Measurements from ENCODE around the gene CRACR2A. TPM values are rescaled to one million over a fixed set of nuclear protein-coding genes. Genes with fewer than 3 reads are reported as not detected.

CRACR2A gene
- total RNA-seq, 1 experiment from 2014 or later, result not detected

DNA sequence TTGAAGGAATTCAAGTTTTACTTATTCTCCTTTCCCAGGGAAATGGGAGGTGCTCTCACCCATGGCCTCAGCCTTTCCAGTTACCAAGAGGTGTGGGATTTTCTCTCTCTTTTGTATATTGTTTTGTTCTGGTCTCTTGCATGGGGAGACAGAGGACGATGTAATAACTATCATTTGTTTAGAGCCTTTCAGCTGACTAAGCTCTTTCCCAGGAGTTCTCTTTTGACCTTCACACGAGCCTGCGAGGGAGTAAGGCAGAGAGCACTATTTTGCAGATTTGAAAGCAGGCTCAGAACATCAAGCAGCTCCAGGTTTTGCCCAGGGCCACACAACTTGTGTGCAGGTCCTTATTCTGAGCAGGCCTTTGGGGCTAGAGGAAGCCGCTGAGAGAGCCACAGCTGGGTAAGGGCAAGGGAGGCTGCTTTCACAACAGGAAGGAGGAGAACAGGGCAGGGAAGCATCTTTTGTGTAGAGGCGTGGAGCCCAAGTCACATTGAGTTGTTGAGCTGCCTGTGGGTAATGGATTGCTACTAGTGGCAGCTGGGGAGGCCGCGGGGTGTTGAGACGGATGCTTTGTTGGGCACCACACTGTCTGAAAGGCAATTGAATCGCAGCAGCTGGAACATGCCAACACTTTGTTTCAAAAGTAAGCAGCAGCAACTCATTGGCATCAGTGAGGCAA, 145.7 kb downstream of the CRACR2A start:
- no TSS peak for BruUV-seq (replicated peaks)
- H3F3A ChIP-seq (ENCODE audit: low read length, unreplicated experiment), result no peaks in the 10 kb centered on the region
- no peaks in the 10 kb centered on the region for H3K9me2 ChIP-seq (replicated peaks; ENCODE audit: low read length)
- no peak overlapping the region for H3K4me2 ChIP-seq (ENCODE audit: low read length)
- no peaks in the 10 kb centered on the region for H3K36me3 ChIP-seq (ENCODE audit: low read depth, low read length)
- no peaks in the 10 kb centered on the region for H3K79me2 ChIP-seq (ENCODE audit: low read length)
- H3K27ac ChIP-seq (ENCODE audit: low read length), result no peak overlapping the region
- H4K20me1 ChIP-seq (ENCODE audit: low read length), result no peaks in the 10 kb centered on the region
- H3K9ac ChIP-seq (ENCODE audit: low read length), result no peak overlapping the region
- CTCF ChIA-PET, result no interaction called here
- intact Hi-C loops (cut with micrococcal nuclease), result no loop called here
- H3K27me3 ChIP-seq (ENCODE audit: low read length), result peaks cover 37% of the 10 kb centered on the region
- no peak overlapping the region for H2AFZ ChIP-seq (ENCODE audit: low read length)
- TF ChIP-seq, protein P1, sequence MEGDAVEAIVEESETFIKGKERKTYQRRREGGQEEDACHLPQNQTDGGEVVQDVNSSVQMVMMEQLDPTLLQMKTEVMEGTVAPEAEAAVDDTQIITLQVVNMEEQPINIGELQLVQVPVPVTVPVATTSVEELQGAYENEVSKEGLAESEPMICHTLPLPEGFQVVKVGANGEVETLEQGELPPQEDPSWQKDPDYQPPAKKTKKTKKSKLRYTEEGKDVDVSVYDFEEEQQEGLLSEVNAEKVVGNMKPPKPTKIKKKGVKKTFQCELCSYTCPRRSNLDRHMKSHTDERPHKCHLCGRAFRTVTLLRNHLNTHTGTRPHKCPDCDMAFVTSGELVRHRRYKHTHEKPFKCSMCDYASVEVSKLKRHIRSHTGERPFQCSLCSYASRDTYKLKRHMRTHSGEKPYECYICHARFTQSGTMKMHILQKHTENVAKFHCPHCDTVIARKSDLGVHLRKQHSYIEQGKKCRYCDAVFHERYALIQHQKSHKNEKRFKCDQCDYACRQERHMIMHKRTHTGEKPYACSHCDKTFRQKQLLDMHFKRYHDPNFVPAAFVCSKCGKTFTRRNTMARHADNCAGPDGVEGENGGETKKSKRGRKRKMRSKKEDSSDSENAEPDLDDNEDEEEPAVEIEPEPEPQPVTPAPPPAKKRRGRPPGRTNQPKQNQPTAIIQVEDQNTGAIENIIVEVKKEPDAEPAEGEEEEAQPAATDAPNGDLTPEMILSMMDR (conservative IDR thresholded peaks at IDR 0.05; ENCODE audit: low read depth, low read length), result no peak
- H3K4me1 ChIP-seq (ENCODE audit: insufficient read depth, low read length), result no peaks in the 10 kb centered on the region; the same call in 1 of the 2 replicates
- no peak for ATAC-seq
- POLR2A ChIA-PET (ENCODE audit: unreplicated experiment), result no interaction called here
- no peak overlapping the region for H3K4me3 ChIP-seq (ENCODE audit: low read length)
- no peaks in the 10 kb centered on the region for H3K9me3 ChIP-seq (ENCODE audit: low read length)
- no peak for DNase-seq

DNA sequence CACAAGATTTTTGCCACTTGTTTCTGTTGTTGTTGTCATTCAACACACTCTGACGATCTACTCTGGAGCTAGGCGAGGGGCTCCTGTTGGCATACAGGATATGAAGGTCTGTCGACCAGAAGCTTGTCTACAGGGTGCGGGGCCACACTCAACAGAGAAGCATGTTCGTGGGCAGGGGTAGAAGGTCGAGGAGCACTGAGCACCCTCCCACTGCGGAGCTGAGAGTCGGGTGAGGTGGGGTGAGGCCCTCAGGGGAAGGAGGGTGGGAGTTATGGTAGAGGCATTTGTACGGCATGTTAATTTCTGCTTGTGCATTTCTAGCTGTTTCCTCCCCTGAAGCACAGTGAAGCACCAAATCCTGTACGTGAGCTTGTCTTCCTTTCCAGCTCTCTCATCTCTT, 146.8 kb downstream of the CRACR2A start:
- no peak for DNase-seq
- no peaks in the 10 kb centered on the region for H3F3A ChIP-seq (ENCODE audit: low read length, unreplicated experiment)
- ATAC-seq, result no peak
- no peaks in the 10 kb centered on the region for H4K20me1 ChIP-seq (ENCODE audit: low read length)
- BruUV-seq (replicated peaks), result no TSS peak
- no peaks in the 10 kb centered on the region for H3K79me2 ChIP-seq (ENCODE audit: low read length)
- H3K36me3 ChIP-seq (ENCODE audit: low read depth, low read length), result no peaks in the 10 kb centered on the region
- H2AFZ ChIP-seq (ENCODE audit: low read length), result no peak overlapping the region
- H3K27ac ChIP-seq (ENCODE audit: low read length), result no peak overlapping the region
- peaks cover 48% of the 10 kb centered on the region for H3K27me3 ChIP-seq (ENCODE audit: low read length)
- H3K9ac ChIP-seq (ENCODE audit: low read length), result no peak overlapping the region
- H3K4me1 ChIP-seq (ENCODE audit: insufficient read depth, low read length), result no peaks in the 10 kb centered on the region; the same call in 1 of the 2 replicates
- CTCF ChIA-PET, result no interaction called here
- H3K4me3 ChIP-seq (ENCODE audit: low read length), result no peak overlapping the region
- H3K9me2 ChIP-seq (replicated peaks; ENCODE audit: low read length), result no peaks in the 10 kb centered on the region
- no peak overlapping the region for H3K4me2 ChIP-seq (ENCODE audit: low read length)
- no peaks in the 10 kb centered on the region for H3K9me3 ChIP-seq (ENCODE audit: low read length)
- intact Hi-C loops (cut with micrococcal nuclease), result no loop called here
- no peak for TF ChIP-seq EZH2 (IDR thresholded peaks at IDR 0.05; ENCODE audit: low read length, unreplicated experiment)
- TF ChIP-seq, protein P1 (conservative IDR thresholded peaks at IDR 0.05; ENCODE audit: low read depth, low read length), result no peak
- no peak for TF ChIP-seq EZH2phosphoT487 (IDR thresholded peaks at IDR 0.05; ENCODE audit: borderline replicate concordance, low read length)
- POLR2A ChIA-PET (ENCODE audit: unreplicated experiment), result no interaction called here

DNA sequence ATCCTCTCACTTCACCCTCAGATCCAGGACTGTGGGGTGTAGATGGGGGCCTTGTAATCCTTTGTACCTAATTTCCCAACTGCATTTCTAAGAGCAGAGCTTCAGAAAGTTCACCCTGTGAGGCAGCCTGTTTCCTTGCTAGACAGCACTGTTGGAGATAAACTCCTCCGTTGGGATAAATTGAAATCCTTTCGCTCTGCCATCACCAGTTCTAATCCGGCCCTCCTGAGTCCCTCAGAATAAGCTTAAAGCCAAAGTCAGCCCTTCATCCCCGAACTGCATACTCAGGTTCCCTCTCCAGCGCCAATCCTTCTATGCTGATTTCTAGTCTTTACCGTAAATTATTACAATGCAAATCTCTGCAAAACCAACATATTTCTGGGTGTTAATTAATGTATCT, 147.2 kb downstream of the CRACR2A start:
- POLR2A ChIA-PET (ENCODE audit: unreplicated experiment), result no interaction called here
- CTCF ChIA-PET, result no interaction called here
- no TSS peak for BruUV-seq (replicated peaks)

More for the DNA sequence above, 147.2 kb downstream of the CRACR2A start:
- DNase-seq (no peak), ATAC-seq (no peak)
- no peak overlapping the region for H3K4me2 ChIP-seq (ENCODE audit: low read length)
- H3K27me3 ChIP-seq (ENCODE audit: low read length), result peaks cover 52% of the 10 kb centered on the region
- no peaks in the 10 kb centered on the region for H3K79me2 ChIP-seq (ENCODE audit: low read length)
- TF ChIP-seq EZH2 (IDR thresholded peaks at IDR 0.05; ENCODE audit: low read length, unreplicated experiment) (no peak), EZH2phosphoT487 (IDR thresholded peaks at IDR 0.05; ENCODE audit: borderline replicate concordance, low read length) (no peak)
- TF ChIP-seq, protein P1 (conservative IDR thresholded peaks at IDR 0.05; ENCODE audit: low read depth, low read length), result no peak
- H3K4me3 ChIP-seq (ENCODE audit: low read length), result no peak overlapping the region
- no peak overlapping the region for H2AFZ ChIP-seq (ENCODE audit: low read length)
- no peaks in the 10 kb centered on the region for H4K20me1 ChIP-seq (ENCODE audit: low read length)
- no peaks in the 10 kb centered on the region for H3F3A ChIP-seq (ENCODE audit: low read length, unreplicated experiment)
- no peaks in the 10 kb centered on the region for H3K36me3 ChIP-seq (ENCODE audit: low read depth, low read length)
- no peaks in the 10 kb centered on the region for H3K9me2 ChIP-seq (replicated peaks; ENCODE audit: low read length)
- H3K9me3 ChIP-seq (ENCODE audit: low read length), result no peaks in the 10 kb centered on the region
- intact Hi-C loops (cut with micrococcal nuclease), result no loop called here
- no peak overlapping the region for H3K27ac ChIP-seq (ENCODE audit: low read length)
- no peak overlapping the region for H3K9ac ChIP-seq (ENCODE audit: low read length)
- H3K4me1 ChIP-seq (ENCODE audit: insufficient read depth, low read length), result no peaks in the 10 kb centered on the region; the same call in 1 of the 2 replicates
